ENCODE data around the gene C9orf78. TPM values are rescaled to one million over a fixed set of nuclear protein-coding genes. Genes with fewer than 3 reads are reported as not detected.

C9orf78 gene
- total and polyA plus RNA-seq, 9 of the 15 experiments (the other 6 are each of a cell fraction or from before 2014, with no cell fraction given): 94.6 to 266 (median 202) TPM

GRCh38 chr9:129838707-129839259, 3.7 kb upstream of the C9orf78 start (continued):
- TF ChIP-seq STAT6 (CRISPR knock-in tag; IDR thresholded peaks at IDR 0.05): no peak
- TF ChIP-seq REST (IDR thresholded peaks at IDR 0.05; ENCODE audit: borderline replicate concordance): peak; percentile 4; the same call in 1 of the 2 replicates
- TF ChIP-seq REST (CRISPR knock-in tag; IDR thresholded peaks at IDR 0.05; ENCODE audit: low read depth): no peak
- TF ChIP-seq SIN3B (IDR thresholded peaks at IDR 0.05; ENCODE audit: low read depth): no peak
- 0 out of 2 replicates have a peak, but pooled peaks have one; percentile 2 for TF ChIP-seq FOXO4 (CRISPR knock-in tag; IDR thresholded peaks at IDR 0.05)
- peak; percentile 14; the same call in 1 of the 2 replicates for TF ChIP-seq MYC (IDR thresholded peaks at IDR 0.05; ENCODE audit: low read depth, low read length)
- TF ChIP-seq MYC (CRISPR knock-in tag; IDR thresholded peaks at IDR 0.05; ENCODE audit: borderline replicate concordance, low read depth): no peak
- TF ChIP-seq GATAD2A (IDR thresholded peaks at IDR 0.05): no peak
- TF ChIP-seq EHMT2 (IDR thresholded peaks at IDR 0.05): no peak
- TF ChIP-seq CEBPG (CRISPR knock-in tag; IDR thresholded peaks at IDR 0.05): no peak
- TF ChIP-seq CEBPG (tag; conservative IDR thresholded peaks at IDR 0.05 in 1 of 2, IDR thresholded peaks at IDR 0.05 in 1 of 2): no peak
- TF ChIP-seq TEAD4 (IDR thresholded peaks at IDR 0.05; ENCODE audit: low read length): peak; percentile 44; the same call in 1 of the 2 replicates
- no peak for TF ChIP-seq TEAD4 (CRISPR knock-in tag; IDR thresholded peaks at IDR 0.05; ENCODE audit: borderline replicate concordance)
- TF ChIP-seq PCBP1 (IDR thresholded peaks at IDR 0.05; ENCODE audit: low read depth, low read length, poor library complexity, severe bottlenecking): no peak
- TF ChIP-seq THAP7 (CRISPR knock-in tag; IDR thresholded peaks at IDR 0.05): no peak
